SU-DHL-6 (cell line): Measurements from ENCODE around the gene TBX19.

ENCODE experiments used
- H2AFZ ChIP-seq: fragments of 200-600 bp; sonication (generic); 2 replicates; pipeline ENCODE4 v1.6.1; 2014; ENCODE audit warnings: low read depth, mild to moderate bottlenecking, moderate library complexity, mixed read lengths, antibody characterized with exemption, low read length; ENCODE audit not compliant: severe bottlenecking
- H3F3A ChIP-seq: fragments of 200-600 bp; shearing (Covaris generic); 2 replicates; pipeline ENCODE4 v1.6.0; 2016; ENCODE audit warnings: antibody characterized with exemption, mild to moderate bottlenecking; ENCODE audit not compliant: insufficient read depth
- H3K27ac ChIP-seq: fragments of 200-600 bp; sonication (generic); 2 replicates; pipeline ENCODE4 v1.5.1; 2016; ENCODE audit warnings: low read depth, mild to moderate bottlenecking, low read length, moderate library complexity, mixed read lengths
- H3K27me3 ChIP-seq: fragments of 200-600 bp; sonication (generic), shearing (Covaris generic); 2 replicates; pipeline ENCODE4 v1.6.0; 2014; ENCODE audit warnings: mild to moderate bottlenecking, low read length
- H3K36me3 ChIP-seq: fragments of 200-600 bp; sonication (generic); 2 replicates; pipeline ENCODE4 v1.6.1; 2014; ENCODE audit warnings: mild to moderate bottlenecking, low read length, mixed read lengths
- H3K4me2 ChIP-seq: fragments of 300-600, 200-600 bp; shearing (Covaris generic), sonication (generic); 2 replicates; pipeline ENCODE4 v1.6.0; 2014; ENCODE audit warnings: low read length, low read depth, mild to moderate bottlenecking; ENCODE audit not compliant: poor library complexity, severe bottlenecking
- H3K4me3 ChIP-seq: fragments of 200-600 bp; sonication (generic); 2 replicates; pipeline ENCODE4 v1.5.1; 2014; ENCODE audit warnings: antibody characterized with exemption, low read length, mild to moderate bottlenecking, mixed read lengths; ENCODE audit not compliant: insufficient read depth, poor library complexity, severe bottlenecking
- H3K79me2 ChIP-seq: fragments of 200-600 bp; sonication (generic); 2 replicates; pipeline ENCODE4 v1.6.1; 2014; ENCODE audit warnings: mild to moderate bottlenecking, low read length, moderate library complexity; ENCODE audit not compliant: insufficient read depth
- H3K9ac ChIP-seq: fragments of 200-600 bp; sonication (generic); 2 replicates; pipeline ENCODE4 v1.7.0; 2014; ENCODE audit warnings: mild to moderate bottlenecking, low read length
- H3K9me2 ChIP-seq: fragments of 200-600 bp; sonication (generic); replicated peaks from 2 replicates; pipeline ENCODE4 v1.6.1; 2014; ENCODE audit warnings: low read length; ENCODE audit not compliant: insufficient read depth
- H3K9me3 ChIP-seq: fragments of 200-600 bp; sonication (generic); 2 replicates; pipeline ENCODE4 v1.6.1; 2014; ENCODE audit warnings: low read length, mixed read lengths; ENCODE audit not compliant: insufficient read depth
- H4K20me1 ChIP-seq: fragments of 200-600 bp; sonication (generic); 2 replicates; pipeline ENCODE4 v1.6.1; 2014; ENCODE audit warnings: low read depth, mild to moderate bottlenecking, antibody characterized with exemption, low read length, moderate library complexity, mixed read lengths
- EZH2phosphoT487 ChIP-seq: fragments of 200-600 bp; sonication (generic), shearing (Covaris generic); conservative IDR thresholded peaks from 2 replicates; pipeline ENCODE4 v1.6.1; 2018; ENCODE audit warnings: mild to moderate bottlenecking, antibody characterized with exemption, low read length, moderate library complexity, mixed read lengths
- TF ChIP-seq, protein P1 (sequence below): fragments of 200-600 bp; sonication (generic); IDR thresholded peaks from one replicate; pipeline ENCODE4 v1.5.1; 2017; ENCODE audit warnings: antibody characterized with exemption, mild to moderate bottlenecking, low read length, moderate library complexity; ENCODE audit not compliant: insufficient read depth, poor library complexity, severe bottlenecking

The TBX19 gene

DNA sequence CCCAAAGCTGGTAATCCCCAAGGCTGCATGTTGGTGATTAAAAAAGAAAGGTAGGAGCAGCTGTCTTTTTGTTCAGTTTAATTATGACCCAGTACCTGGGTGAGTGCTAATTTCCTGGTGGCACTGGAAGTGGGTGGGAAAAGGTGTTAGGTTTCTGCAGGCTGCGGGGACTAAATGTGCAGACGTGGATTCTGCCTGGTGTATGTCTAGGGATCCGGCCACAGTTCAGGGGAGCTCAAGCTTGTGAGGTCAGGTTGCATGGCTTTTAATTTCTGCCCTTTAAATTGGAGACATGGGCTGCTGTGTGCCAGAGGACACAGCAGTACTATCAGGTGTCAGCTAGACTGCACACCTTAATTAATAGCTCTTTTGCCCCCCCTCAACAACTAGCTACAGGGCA lies 20.3 kb upstream of the TBX19 start:
- Histone ChIP-seq H3K27ac (no peak overlapping the region), H3K27me3 (no peaks in the 10 kb centered on the region), H3K9me3 (no peaks in the 10 kb centered on the region), H2AFZ (no peak overlapping the region), H3F3A (no peaks in the 10 kb centered on the region), H3K9me2 (no peaks in the 10 kb centered on the region), H3K4me2 (no peak overlapping the region), H4K20me1 (no peaks in the 10 kb centered on the region), H3K36me3 (peaks cover 17% of the 10 kb centered on the region), H3K9ac (no peak overlapping the region), H3K79me2 (0 out of 2 replicates have a peak, but pooled peaks cover 6% of the 10 kb centered on the region), H3K4me3 (no peak overlapping the region)
- TF ChIP-seq EZH2phosphoT487, result no peak
- TF ChIP-seq, protein P1, sequence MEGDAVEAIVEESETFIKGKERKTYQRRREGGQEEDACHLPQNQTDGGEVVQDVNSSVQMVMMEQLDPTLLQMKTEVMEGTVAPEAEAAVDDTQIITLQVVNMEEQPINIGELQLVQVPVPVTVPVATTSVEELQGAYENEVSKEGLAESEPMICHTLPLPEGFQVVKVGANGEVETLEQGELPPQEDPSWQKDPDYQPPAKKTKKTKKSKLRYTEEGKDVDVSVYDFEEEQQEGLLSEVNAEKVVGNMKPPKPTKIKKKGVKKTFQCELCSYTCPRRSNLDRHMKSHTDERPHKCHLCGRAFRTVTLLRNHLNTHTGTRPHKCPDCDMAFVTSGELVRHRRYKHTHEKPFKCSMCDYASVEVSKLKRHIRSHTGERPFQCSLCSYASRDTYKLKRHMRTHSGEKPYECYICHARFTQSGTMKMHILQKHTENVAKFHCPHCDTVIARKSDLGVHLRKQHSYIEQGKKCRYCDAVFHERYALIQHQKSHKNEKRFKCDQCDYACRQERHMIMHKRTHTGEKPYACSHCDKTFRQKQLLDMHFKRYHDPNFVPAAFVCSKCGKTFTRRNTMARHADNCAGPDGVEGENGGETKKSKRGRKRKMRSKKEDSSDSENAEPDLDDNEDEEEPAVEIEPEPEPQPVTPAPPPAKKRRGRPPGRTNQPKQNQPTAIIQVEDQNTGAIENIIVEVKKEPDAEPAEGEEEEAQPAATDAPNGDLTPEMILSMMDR, result no peak

DNA sequence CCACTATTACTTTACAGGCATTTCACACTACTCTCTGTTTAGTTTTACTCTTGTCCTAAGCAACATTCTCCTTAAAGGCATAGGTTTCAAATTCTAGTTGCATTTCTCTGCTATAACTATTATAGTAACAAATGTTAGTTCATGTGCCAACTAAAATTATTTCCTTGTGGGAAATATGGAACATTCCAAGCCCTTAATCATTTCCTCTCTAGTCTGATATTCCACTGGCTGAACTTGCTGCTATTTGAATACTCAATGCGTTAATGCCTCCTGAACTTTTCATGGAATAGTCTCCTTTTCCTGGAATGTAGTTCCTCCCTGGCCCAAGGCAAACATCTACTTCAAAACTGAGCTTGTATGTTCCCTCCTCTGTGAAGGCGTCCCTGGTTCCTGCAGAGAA lies 19.3 kb upstream of the TBX19 start:
- Histone ChIP-seq H3K9ac (no peak overlapping the region), H3K79me2 (0 out of 2 replicates have a peak, but pooled peaks cover 6% of the 10 kb centered on the region), H4K20me1 (no peaks in the 10 kb centered on the region), H3K4me3 (no peak overlapping the region), H3K27me3 (no peaks in the 10 kb centered on the region), H3F3A (no peaks in the 10 kb centered on the region), H3K4me2 (no peak overlapping the region), H3K27ac (no peak overlapping the region), H3K9me3 (no peaks in the 10 kb centered on the region), H3K36me3 (peaks cover 11% of the 10 kb centered on the region), H2AFZ (no peak overlapping the region), H3K9me2 (no peaks in the 10 kb centered on the region)
- TF ChIP-seq, protein P1, result no peak
- no peak for TF ChIP-seq EZH2phosphoT487

DNA sequence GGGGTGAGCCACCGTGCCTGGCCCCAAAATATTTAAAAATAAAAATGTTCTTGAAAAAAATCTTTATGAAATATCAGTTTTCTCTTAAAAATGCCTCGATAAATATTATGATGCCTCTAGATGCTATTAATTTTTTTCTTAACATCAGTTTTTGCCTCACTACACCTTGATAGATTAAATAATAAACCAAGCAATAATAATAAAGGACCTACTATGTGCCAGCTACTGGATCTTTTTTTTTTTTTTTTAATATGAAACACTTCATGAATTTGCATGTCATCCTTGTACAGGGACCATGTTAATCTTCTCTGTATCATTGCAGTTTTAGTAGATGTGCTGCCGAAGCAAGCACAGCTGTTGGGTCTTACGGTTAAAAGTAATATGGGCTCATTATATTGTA lies 17.5 kb upstream of the TBX19 start:
- Histone ChIP-seq H3K27me3 (no peaks in the 10 kb centered on the region), H3K9me2 (no peaks in the 10 kb centered on the region), H3K9ac (no peak overlapping the region), H4K20me1 (no peaks in the 10 kb centered on the region), H3K27ac (no peak overlapping the region), H3F3A (no peaks in the 10 kb centered on the region), H3K4me2 (no peak overlapping the region), H3K36me3 (peaks cover 11% of the 10 kb centered on the region), H3K79me2 (0 out of 2 replicates have a peak, but pooled peaks cover 2% of the 10 kb centered on the region), H2AFZ (no peak overlapping the region), H3K9me3 (no peaks in the 10 kb centered on the region), H3K4me3 (no peak overlapping the region)
- TF ChIP-seq, protein P1, result no peak
- TF ChIP-seq EZH2phosphoT487, result no peak
